NB4 (cell line): ENCODE results near the gene RERE.

Experiments
- POLR2A ChIP-seq: IDR thresholded peaks from 2 replicates; pipeline ENCODE4 v1.6.1; 2011; ENCODE audit warnings: mild to moderate bottlenecking; ENCODE audit not compliant: insufficient read length; ENCODE audit errors: extremely low read depth
- TF ChIP-seq, protein P1 (sequence below): IDR thresholded peaks from one replicate; pipeline ENCODE4 v1.5.1; 2012; ENCODE audit warnings: low read depth, low read length

DNA sequence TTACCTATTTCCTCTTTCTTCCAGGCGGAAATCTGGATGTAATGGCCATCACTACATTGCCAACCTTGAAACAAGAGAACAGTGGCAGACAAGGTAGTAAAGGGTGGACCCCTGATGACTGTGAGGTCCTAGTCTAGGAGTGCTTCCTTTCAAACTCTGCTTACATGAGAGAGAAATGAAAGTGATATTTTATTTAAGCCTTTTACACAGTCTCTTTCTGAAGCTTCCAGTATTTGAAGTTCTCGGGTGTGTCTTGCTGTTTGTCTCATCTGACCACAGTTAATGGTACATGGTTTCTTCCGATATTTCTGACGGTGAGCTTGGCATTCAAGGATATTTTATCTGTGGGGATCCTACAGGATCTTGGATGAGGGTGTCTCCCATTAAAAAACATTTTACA lies 284.3 kb downstream of the RERE start:
- TF ChIP-seq, protein P1, sequence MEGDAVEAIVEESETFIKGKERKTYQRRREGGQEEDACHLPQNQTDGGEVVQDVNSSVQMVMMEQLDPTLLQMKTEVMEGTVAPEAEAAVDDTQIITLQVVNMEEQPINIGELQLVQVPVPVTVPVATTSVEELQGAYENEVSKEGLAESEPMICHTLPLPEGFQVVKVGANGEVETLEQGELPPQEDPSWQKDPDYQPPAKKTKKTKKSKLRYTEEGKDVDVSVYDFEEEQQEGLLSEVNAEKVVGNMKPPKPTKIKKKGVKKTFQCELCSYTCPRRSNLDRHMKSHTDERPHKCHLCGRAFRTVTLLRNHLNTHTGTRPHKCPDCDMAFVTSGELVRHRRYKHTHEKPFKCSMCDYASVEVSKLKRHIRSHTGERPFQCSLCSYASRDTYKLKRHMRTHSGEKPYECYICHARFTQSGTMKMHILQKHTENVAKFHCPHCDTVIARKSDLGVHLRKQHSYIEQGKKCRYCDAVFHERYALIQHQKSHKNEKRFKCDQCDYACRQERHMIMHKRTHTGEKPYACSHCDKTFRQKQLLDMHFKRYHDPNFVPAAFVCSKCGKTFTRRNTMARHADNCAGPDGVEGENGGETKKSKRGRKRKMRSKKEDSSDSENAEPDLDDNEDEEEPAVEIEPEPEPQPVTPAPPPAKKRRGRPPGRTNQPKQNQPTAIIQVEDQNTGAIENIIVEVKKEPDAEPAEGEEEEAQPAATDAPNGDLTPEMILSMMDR = no peak
- TF ChIP-seq POLR2A = no peak
